Fibroblast of the aortic adventitia (primary cell): ENCODE results near the gene MARK1. TPM values are rescaled to one million over a fixed set of nuclear protein-coding genes. Genes with fewer than 3 reads are reported as not detected.
"Not testable (repeated sequence)": the region's sequence is repeated elsewhere in the genome, so short reads cannot be mapped to it uniquely, and the experiment has no call there.

Source experiments
- DNase-seq: peaks from one replicate; pipeline ENCODE4 v3.0.0-alpha.2; 2010; ENCODE audit warnings: low read depth
- H3K4me3 ChIP-seq: 2 replicates; pipeline ENCODE4 v1.5.1; 2011; ENCODE audit warnings: low read depth, mild to moderate bottlenecking, control low read depth, low read length, moderate library complexity
- CTCF ChIP-seq: IDR thresholded peaks from 2 replicates; pipeline ENCODE4 v1.5.1; 2011; ENCODE audit warnings: mild to moderate bottlenecking, low read length, control low read depth, inconsistent platforms; ENCODE audit not compliant: insufficient read depth
- total RNA-seq: library from RNA; depleted of rRNA; stranded (reverse); fragments of >200 nt; gene quantifications from 2 replicates; pipeline ENCODE4 v1.2.3, GENCODE V29; 2012; ENCODE audit warnings: low replicate concordance

The MARK1 gene
- total RNA-seq, 1 donor: 0.45 TPM

GRCh38 chr1:220604926-220605325 lies 77.0 kb downstream of the MARK1 start:
- no peak for DNase-seq
- no peak for TF ChIP-seq CTCF

GRCh38 chr1:220605651-220606050 lies 77.7 kb downstream of the MARK1 start:
- DNase-seq: not testable (repeated sequence)

More at GRCh38 chr1:220604926-220605325, 77.0 kb downstream of the MARK1 start:
- no peak overlapping the region for H3K4me3 ChIP-seq

GRCh38 chr1:220611100-220611499 lies 83.2 kb downstream of the MARK1 start:
- not testable (repeated sequence) for DNase-seq

More at GRCh38 chr1:220605651-220606050, 77.7 kb downstream of the MARK1 start:
- H3K4me3 ChIP-seq: not testable (repeated sequence)

GRCh38 chr1:220616836-220617235 lies 88.9 kb downstream of the MARK1 start:
- no peak for TF ChIP-seq CTCF
- no peak for DNase-seq
- no peak overlapping the region for H3K4me3 ChIP-seq

More at GRCh38 chr1:220611100-220611499, 83.2 kb downstream of the MARK1 start:
- H3K4me3 ChIP-seq: not testable (repeated sequence)

- DNase-seq: no peak
- no peak for TF ChIP-seq CTCF
- H3K4me3 ChIP-seq: no peak overlapping the region
Measured at GRCh38 chr1:220628431-220628830, 100.5 kb downstream of the MARK1 start.

- no peak overlapping the region for H3K4me3 ChIP-seq
- TF ChIP-seq CTCF: no peak
- no peak for DNase-seq
Measured at GRCh38 chr1:220631238-220631815, 103.4 kb downstream of the MARK1 start.

- H3K4me3 ChIP-seq: no peak overlapping the region
- DNase-seq: no peak
- TF ChIP-seq CTCF: no peak
Measured at GRCh38 chr1:220637759-220638158, 109.8 kb downstream of the MARK1 start.

GRCh38 chr1:220642285-220642684 lies 114.3 kb downstream of the MARK1 start:
- no peak overlapping the region for H3K4me3 ChIP-seq
- TF ChIP-seq CTCF: no peak
- DNase-seq: no peak
